ENCODE measurements around the gene LRRC53. TPM values are rescaled to one million over a fixed set of nuclear protein-coding genes. Genes with fewer than 3 reads are reported as not detected.

The LRRC53 gene
- polyA plus RNA-seq, 2 of the 4 experiments (the other 2 are of a cell fraction): not detected

DNA sequence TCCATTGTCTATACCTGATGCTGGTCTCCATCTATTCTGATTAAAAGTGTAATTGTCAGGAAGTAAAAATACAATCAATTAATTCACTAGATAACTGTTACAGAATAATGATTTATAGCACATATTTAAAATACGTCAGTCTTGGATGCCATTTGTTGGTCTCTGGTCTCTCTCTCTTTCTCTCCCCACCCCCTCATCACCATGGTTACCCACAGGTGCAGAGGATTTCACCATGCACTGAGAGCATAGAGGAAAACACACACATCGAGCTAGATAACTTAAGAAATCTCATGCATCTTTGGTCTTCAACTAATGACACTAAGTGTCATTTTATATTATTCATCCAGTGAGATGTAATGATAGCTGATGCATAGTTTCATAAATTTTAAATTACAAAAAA lies 33.4 kb downstream of the LRRC53 start:
- Histone ChIP-seq H3K4me2 (no peak overlapping the region), H3K27ac (no peak overlapping the region), H3K4me1 (no peaks in the 10 kb centered on the region), H3K9me3 (no peaks in the 10 kb centered on the region), H3K4me3 (no peak overlapping the region)
- CTCF ChIA-PET: no interaction called here
- ATAC-seq (no peak), FAIRE-seq (no peak), DNase-seq (ENCODE audit: low read depth in 1 of 2, low spot score in 1 of 2) (no peak)
- 25% methylated on average over 2 of the region's 2 CpGs for WGBS (ENCODE audit: missing lambda C conversion rate)
- POLR2A ChIA-PET: no interaction called here
- TF ChIP-seq HDAC2 (IDR thresholded peaks at IDR 0.05): no peak

GRCh38 chr1:74474585-74474984 lies 37.8 kb downstream of the LRRC53 start:
- Histone ChIP-seq H3K4me2 (no peak overlapping the region), H3K27ac (no peak overlapping the region), H3K4me3 (no peak overlapping the region), H3K9me3 (no peaks in the 10 kb centered on the region), H3K4me1 (no peaks in the 10 kb centered on the region)
- FAIRE-seq: no peak
- POLR2A ChIA-PET: interaction anchor here (0.7 kb wide), 1 partner anchor 30 kb away, joined by 6 read pairs; no protein-coding TSS in a partner anchor
- TF ChIP-seq BHLHE40 (IDR thresholded peaks at IDR 0.05; ENCODE audit: low read depth, low read length) (no peak), EHMT2 (IDR thresholded peaks at IDR 0.05; ENCODE audit: low read depth) (no peak), REST (IDR thresholded peaks at IDR 0.05) (no peak), PBX3 (IDR thresholded peaks at IDR 0.05) (no peak), ESRRA (IDR thresholded peaks at IDR 0.05; ENCODE audit: borderline replicate concordance, low read length) (no peak), CBX2 (IDR thresholded peaks at IDR 0.05; ENCODE audit: borderline replicate concordance, low read depth) (no peak), SMC3 (IDR thresholded peaks at IDR 0.05) (no peak), ZFP36 (IDR thresholded peaks at IDR 0.05; ENCODE audit: borderline replicate concordance, partially characterized antibody) (no peak), TP53 (CRISPR knock-in tag; IDR thresholded peaks at IDR 0.05) (no peak), EP300 (IDR thresholded peaks at IDR 0.05) (no peak), POLR2AphosphoS2 (conservative IDR thresholded peaks at IDR 0.05; ENCODE audit: low read length) (no peak), NPAS2 (CRISPR knock-in tag; IDR thresholded peaks at IDR 0.05; ENCODE audit: borderline replicate concordance) (no peak), CHD2 (IDR thresholded peaks at IDR 0.05; ENCODE audit: low read length, partially characterized antibody) (no peak), CEBPB (IDR thresholded peaks at IDR 0.05) (no peak), HOXB13 (CRISPR knock-in tag; IDR thresholded peaks at IDR 0.05; ENCODE audit: low read depth) (no peak), POLR2A (IDR thresholded peaks at IDR 0.05; ENCODE audit: low read length) (no peak), KDM1A (IDR thresholded peaks at IDR 0.05; ENCODE audit: low read depth) (no peak), FOSB (CRISPR knock-in tag; IDR thresholded peaks at IDR 0.05) (no peak), TFCP2L1 (CRISPR knock-in tag; IDR thresholded peaks at IDR 0.05) (no peak)
- ATAC-seq: no peak
- no peak for DNase-seq (ENCODE audit: low read depth in 1 of 2, low spot score in 1 of 2)
- CTCF ChIA-PET: no interaction called here
- 31% methylated on average over 6 of the region's 6 CpGs for WGBS (ENCODE audit: missing lambda C conversion rate)

- POLR2A ChIA-PET: no interaction called here
- no peak overlapping the region for H3K27ac ChIP-seq
- DNase-seq (ENCODE audit: low read depth in 1 of 2, low spot score in 1 of 2) (no peak), FAIRE-seq (no peak), ATAC-seq (no peak)
- H3K4me2 ChIP-seq: no peak overlapping the region
- CTCF ChIA-PET: no interaction called here
- no peaks in the 10 kb centered on the region for H3K9me3 ChIP-seq
- no peak overlapping the region for H3K4me3 ChIP-seq
- TF ChIP-seq NPAS2 (CRISPR knock-in tag; IDR thresholded peaks at IDR 0.05; ENCODE audit: borderline replicate concordance) (no peak), MAFK (IDR thresholded peaks at IDR 0.05; ENCODE audit: partially characterized antibody) (no peak), SMC3 (IDR thresholded peaks at IDR 0.05) (no peak), EP300 (IDR thresholded peaks at IDR 0.05) (no peak), CBX8 (IDR thresholded peaks at IDR 0.05) (no peak), PHF8 (IDR thresholded peaks at IDR 0.05; ENCODE audit: borderline replicate concordance, low read depth) (no peak)
- TF ChIP-seq, protein P1, sequence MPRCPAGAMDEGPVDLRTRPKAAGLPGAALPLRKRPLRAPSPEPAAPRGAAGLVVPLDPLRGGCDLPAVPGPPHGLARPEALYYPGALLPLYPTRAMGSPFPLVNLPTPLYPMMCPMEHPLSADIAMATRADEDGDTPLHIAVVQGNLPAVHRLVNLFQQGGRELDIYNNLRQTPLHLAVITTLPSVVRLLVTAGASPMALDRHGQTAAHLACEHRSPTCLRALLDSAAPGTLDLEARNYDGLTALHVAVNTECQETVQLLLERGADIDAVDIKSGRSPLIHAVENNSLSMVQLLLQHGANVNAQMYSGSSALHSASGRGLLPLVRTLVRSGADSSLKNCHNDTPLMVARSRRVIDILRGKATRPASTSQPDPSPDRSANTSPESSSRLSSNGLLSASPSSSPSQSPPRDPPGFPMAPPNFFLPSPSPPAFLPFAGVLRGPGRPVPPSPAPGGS (IDR thresholded peaks at IDR 0.05): no peak
- TF ChIP-seq, protein P2, sequence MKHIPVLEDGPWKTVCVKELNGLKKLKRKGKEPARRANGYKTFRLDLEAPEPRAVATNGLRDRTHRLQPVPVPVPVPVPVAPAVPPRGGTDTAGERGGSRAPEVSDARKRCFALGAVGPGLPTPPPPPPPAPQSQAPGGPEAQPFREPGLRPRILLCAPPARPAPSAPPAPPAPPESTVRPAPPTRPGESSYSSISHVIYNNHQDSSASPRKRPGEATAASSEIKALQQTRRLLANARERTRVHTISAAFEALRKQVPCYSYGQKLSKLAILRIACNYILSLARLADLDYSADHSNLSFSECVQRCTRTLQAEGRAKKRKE (CRISPR knock-in tag; IDR thresholded peaks at IDR 0.05; ENCODE audit: low read depth): no peak
- WGBS (ENCODE audit: missing lambda C conversion rate): 0% methylated on average over 3 of the region's 3 CpGs
- H3K4me1 ChIP-seq: no peaks in the 10 kb centered on the region
Measured at GRCh38 chr1:74471470-74471869, 40.9 kb downstream of the LRRC53 start.
